PC-3 (cell line): Measurements from ENCODE around the gene ZNF783. TPM values are rescaled to one million over a fixed set of nuclear protein-coding genes. Genes with fewer than 3 reads are reported as not detected.

Source experiments
- ATAC-seq: fragments of 200-7000 bp; cut with Tn5 transposase; 2 replicates; pipeline ENCODE4 v1.9.1; 2020; ENCODE audit warnings: mild to moderate bottlenecking, moderate library complexity
- BruUV-seq: library from RNA; stranded (reverse); fragments of 400-500 nt; replicated peaks from 2 replicates; lab custom pipeline; 2021; lab: Mats Ljungman, UMichigan
- CTCF ChIA-PET: fragments of 300-600 bp; sonication (Branson Sonifier 250); formaldehyde crosslinking; loops from one replicate; lab custom pipeline; 2022; ENCODE audit warnings: antibody characterized with exemption; lab: Charles Lee
- POLR2A ChIA-PET: fragments of 300-600 bp; sonication (Branson Sonifier 250); formaldehyde crosslinking; loops from one replicate; lab custom pipeline; 2022; ENCODE audit warnings: antibody characterized with exemption; ENCODE audit not compliant: unreplicated experiment; lab: Charles Lee
- DNase-seq: peaks from one replicate; pipeline ENCODE4 v3.0.0-alpha.2; 2015
- H2AFZ ChIP-seq: fragments of 300-600 bp; sonication (generic); 2 replicates; pipeline ENCODE4 v1.6.0; 2016; ENCODE audit warnings: antibody characterized with exemption, low read length
- H3F3A ChIP-seq: fragments of 300-600 bp; sonication (generic); one replicate; pipeline ENCODE4 v1.6.0; 2017; ENCODE audit warnings: antibody characterized with exemption, low read length, control low read depth, mild to moderate bottlenecking; ENCODE audit not compliant: unreplicated experiment
- H3K27ac ChIP-seq: fragments of 300-600 bp; sonication (generic); 2 replicates; pipeline ENCODE4 v1.5.1; 2016; ENCODE audit warnings: mild to moderate bottlenecking, low read length
- H3K27me3 ChIP-seq: fragments of 300-600 bp; sonication (generic); 2 replicates; pipeline ENCODE4 v1.6.1; 2016; ENCODE audit warnings: low read length, mixed read lengths
- H3K36me3 ChIP-seq: fragments of 300-600 bp; sonication (generic); 2 replicates; pipeline ENCODE4 v1.6.1; 2016; ENCODE audit warnings: low read depth, mixed run types, low read length, mixed read lengths
- H3K4me1 ChIP-seq: fragments of 300-600 bp; sonication (generic); 2 replicates; pipeline ENCODE4 v1.5.1; 2016; ENCODE audit warnings: low read length; ENCODE audit not compliant: insufficient read depth
- H3K4me2 ChIP-seq: fragments of 300-600 bp; sonication (generic); 2 replicates; pipeline ENCODE4 v1.6.0; 2016; ENCODE audit warnings: low read length
- H3K4me3 ChIP-seq: fragments of 300-600 bp; sonication (generic); 2 replicates; pipeline ENCODE4 v1.5.1; 2016; ENCODE audit warnings: mild to moderate bottlenecking, low read length, mixed read lengths
- H3K79me2 ChIP-seq: fragments of 300-600 bp; sonication (generic); 2 replicates; pipeline ENCODE4 v1.6.1; 2017; ENCODE audit warnings: low read length, mixed read lengths
- H3K9ac ChIP-seq: fragments of 300-600 bp; sonication (generic); 2 replicates; pipeline ENCODE4 v1.6.0; 2016; ENCODE audit warnings: mild to moderate bottlenecking, low read length
- H3K9me2 ChIP-seq: fragments of 300-600 bp; sonication (generic); replicated peaks from 2 replicates; pipeline ENCODE4 v1.6.1; 2016; ENCODE audit warnings: mixed run types, low read length, mixed read lengths
- H3K9me3 ChIP-seq: fragments of 300-600 bp; sonication (generic); 2 replicates; pipeline ENCODE4 v1.6.1; 2016; ENCODE audit warnings: low read length, mixed read lengths
- H4K20me1 ChIP-seq: fragments of 300-600 bp; sonication (generic); 2 replicates; pipeline ENCODE4 v1.6.1; 2016; ENCODE audit warnings: low read length, mixed read lengths
- CTCF ChIP-seq: fragments of 300-600 bp; sonication (generic); conservative IDR thresholded peaks from 2 replicates; pipeline ENCODE4 v1.5.1; 2017; ENCODE audit warnings: antibody characterized with exemption, low read depth, mild to moderate bottlenecking, low read length
- EZH2 ChIP-seq: fragments of 300-600 bp; sonication (generic); IDR thresholded peaks from one replicate; pipeline ENCODE4 v1.6.1; 2017; ENCODE audit warnings: antibody characterized with exemption, mild to moderate bottlenecking, low read length; ENCODE audit not compliant: unreplicated experiment
- EZH2phosphoT487 ChIP-seq: fragments of 300-600 bp; sonication (generic); IDR thresholded peaks from 2 replicates; pipeline ENCODE4 v1.6.1; 2018; ENCODE audit warnings: mild to moderate bottlenecking, antibody characterized with exemption, low read length, borderline replicate concordance
- intact Hi-C: fragments of 100-400 bp; cut with micrococcal nuclease; formaldehyde crosslinking; loops from 2 replicates; pipeline ENCODE4 v1.9.0; 2023
- total RNA-seq: library from RNA; depleted of rRNA; stranded (reverse); fragments of >200 nt; gene quantifications from 2 replicates; pipeline ENCODE4 v1.2.3, GENCODE V29; 2014

The ZNF783 gene
- total RNA-seq, 1 experiment from 2014 or later, result 6.9 TPM

DNA sequence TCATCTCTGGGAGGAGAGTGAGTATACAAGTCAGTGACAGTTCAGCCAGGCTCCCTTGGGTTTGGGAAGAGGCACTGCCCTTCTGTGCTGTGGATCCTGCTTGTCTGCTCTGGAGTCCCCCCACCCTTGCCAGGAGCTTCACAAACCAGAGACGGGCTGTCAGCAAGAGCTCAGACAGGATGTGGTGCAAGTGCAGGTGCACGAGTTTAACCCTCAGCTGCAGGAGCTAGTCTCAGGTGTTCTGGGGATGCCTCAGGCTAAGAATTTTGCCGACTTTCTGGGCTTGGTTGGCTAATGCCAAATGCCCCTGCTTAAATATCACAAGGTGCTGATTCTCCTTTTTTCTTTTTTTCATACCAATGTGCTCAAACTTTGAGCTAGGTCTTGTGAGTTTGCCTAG, 22.3 kb downstream of the ZNF783 start:
- no peaks in the 10 kb centered on the region for H3K9me2 ChIP-seq
- intact Hi-C loops, result loop anchor here (2.0 to 10.0 kb wide), 2 partner anchors 22 to 210 kb away; partner anchors contain the start of genes ZNF746 and ZNF783
- no peak overlapping the region for H3K9ac ChIP-seq
- no TSS peak for BruUV-seq
- no peaks in the 10 kb centered on the region for H4K20me1 ChIP-seq
- no peak for DNase-seq
- peak overlapping the region; percentile 92 for H3K4me2 ChIP-seq
- H3K9me3 ChIP-seq, result no peaks in the 10 kb centered on the region
- H3K4me3 ChIP-seq, result peak overlapping the region; percentile 67; the same call in 1 of the 2 replicates
- CTCF ChIA-PET, result interaction anchor here (1.1 to 1.3 kb wide), 3 partner anchors 22 to 89 kb away, joined by 3 to 9 read pairs (median 4); partner anchors contain the start of genes ZNF282 and ZNF783
- H3K36me3 ChIP-seq, result no peaks in the 10 kb centered on the region
- no peak overlapping the region for H3K27ac ChIP-seq
- no peaks in the 10 kb centered on the region for H3F3A ChIP-seq
- POLR2A ChIA-PET, result interaction anchor here (0.6 to 1.0 kb wide), 2 partner anchors 80 to 89 kb away, joined by 3 to 5 read pairs; partner anchors contain the start of gene ZNF282
- H3K79me2 ChIP-seq, result no peaks in the 10 kb centered on the region
- H3K27me3 ChIP-seq, result no peaks in the 10 kb centered on the region
- peak overlapping the region; percentile 16; the same call in 1 of the 2 replicates for H2AFZ ChIP-seq
- no peak for TF ChIP-seq EZH2phosphoT487
- TF ChIP-seq CTCF, result no peak
- no peak for TF ChIP-seq EZH2
- H3K4me1 ChIP-seq, result peaks cover 34% of the 10 kb centered on the region
- no peak for ATAC-seq

DNA sequence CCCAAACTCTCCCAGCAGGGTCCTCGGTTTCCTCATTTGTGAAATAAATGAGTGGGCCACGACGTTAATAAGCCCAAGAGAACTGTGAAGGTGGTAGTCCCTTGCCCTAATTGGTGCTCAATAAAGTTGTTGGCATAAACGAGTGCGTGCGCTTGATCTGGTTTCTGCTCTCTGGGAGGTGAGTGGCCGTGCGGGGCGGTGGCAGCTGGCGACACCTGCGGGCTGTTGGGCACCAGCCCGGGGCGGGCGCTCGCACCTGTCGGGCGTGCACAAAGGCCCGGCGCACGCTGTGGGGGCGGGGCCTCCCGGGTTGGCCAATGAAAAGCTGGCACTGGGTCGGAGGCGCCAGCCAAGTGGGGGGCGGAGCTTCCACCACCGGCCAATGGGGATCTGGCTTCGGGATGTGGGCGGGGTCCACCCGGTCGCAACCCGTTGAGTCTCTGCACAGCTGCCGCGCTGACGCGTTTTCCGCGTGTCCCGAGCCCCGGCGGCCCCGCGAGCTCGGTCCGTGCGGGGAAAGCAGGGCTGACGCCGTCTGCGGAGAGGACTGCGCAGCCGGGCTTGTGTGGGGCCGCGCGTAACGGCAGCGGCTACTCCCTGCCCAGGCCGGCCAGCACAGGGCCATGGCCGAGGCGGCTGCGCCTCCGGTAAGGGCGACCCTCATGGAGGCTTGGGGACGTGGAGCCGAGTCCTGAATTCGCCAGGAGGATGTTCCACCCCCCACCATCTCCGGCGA, 23.0 kb downstream of the ZNF783 start:
- H3K27me3 ChIP-seq, result no peaks in the 10 kb centered on the region
- intact Hi-C loops, result loop anchor here (2.0 to 10.0 kb wide), 2 partner anchors 22 to 210 kb away; partner anchors contain the start of genes ZNF746 and ZNF783
- peak overlapping the region; percentile 92 for H3K4me2 ChIP-seq

More for the DNA sequence above, 23.0 kb downstream of the ZNF783 start:
- H3K9me3 ChIP-seq, result no peaks in the 10 kb centered on the region
- no TSS peak for BruUV-seq
- no peaks in the 10 kb centered on the region for H4K20me1 ChIP-seq
- peaks cover 34% of the 10 kb centered on the region for H3K4me1 ChIP-seq
- ATAC-seq (peak; percentile 85), DNase-seq (peak; percentile 92)
- H3K4me3 ChIP-seq, result peak overlapping the region; percentile 67
- H3K9me2 ChIP-seq, result no peaks in the 10 kb centered on the region
- POLR2A ChIA-PET, result interaction anchor here (0.6 to 1.0 kb wide), 2 partner anchors 79 to 90 kb away, joined by 3 to 5 read pairs; partner anchors contain the start of gene ZNF282
- TF ChIP-seq EZH2 (no peak), EZH2phosphoT487 (no peak), CTCF (no peak; the same call in 1 of the 2 replicates)
- H3K9ac ChIP-seq, result peak overlapping the region; percentile 21; the same call in 1 of the 2 replicates
- no peaks in the 10 kb centered on the region for H3F3A ChIP-seq
- H3K27ac ChIP-seq, result no peak overlapping the region
- H2AFZ ChIP-seq, result peak overlapping the region; percentile 64
- CTCF ChIA-PET, result interaction anchor here (0.5 to 1.3 kb wide), 7 partner anchors 23 to 1942 kb away, joined by 3 to 9 read pairs (median 4); partner anchors contain the start of genes ABCF2, ZNF282 and ZNF783
- no peaks in the 10 kb centered on the region for H3K36me3 ChIP-seq
- H3K79me2 ChIP-seq, result no peaks in the 10 kb centered on the region
